ENCODE measurements around the gene PERCC1. TPM values are rescaled to one million over a fixed set of nuclear protein-coding genes. Genes with fewer than 3 reads are reported as not detected.
"Not testable (repeated sequence)": the region's sequence is repeated elsewhere in the genome, so short reads cannot be mapped to it uniquely, and the experiment has no call there.

Gene PERCC1
- total RNA-seq, 2 experiments from 2014 or later = 0.30 TPM; not detected in 1

GRCh38 chr16:1438229-1439057, 7.6 kb downstream of the PERCC1 start:
- no peak for TF ChIP-seq CTCF (IDR thresholded peaks at IDR 0.05)
- Histone ChIP-seq H3K4me1 (ENCODE audit: insufficient read depth, low read length) (no peaks in the 10 kb centered on the region), H3K9me3 (ENCODE audit: control insufficient read depth in 1 of 2, insufficient read depth in 1 of 2, low read length in 2 of 2) (no peaks in the 10 kb centered on the region), H3K36me3 (ENCODE audit: insufficient read depth, low read length) (no peaks in the 10 kb centered on the region), H3K4me3 (ENCODE audit: low read length) (no peak overlapping the region), H3K27me3 (ENCODE audit: control insufficient read depth in 1 of 2, insufficient read depth in 2 of 2, low read length in 2 of 2) (peaks cover 0 to 1% of the 10 kb centered on the region in 2 experiments), H3K27ac (ENCODE audit: low read depth in 1 of 2, low read length in 2 of 2) (no peak overlapping the region)
- POLR2A ChIA-PET = no interaction called here
- intact Hi-C loops (cut with DNase I, micrococcal nuclease) = no loop called here
- Mint-ChIP-seq H3K27me3 (no peaks in the 10 kb centered on the region), H3K4me3 (no peak overlapping the region), H3K36me3 (ENCODE audit: low read depth) (no peaks in the 10 kb centered on the region), H3K27ac (no peak overlapping the region), H3K9me3 (no peaks in the 10 kb centered on the region), H3K4me1 (ENCODE audit: low read depth) (no peaks in the 10 kb centered on the region)
- CTCF ChIA-PET = no interaction called here
- DNase-seq = no peak
- ATAC-seq (ENCODE audit: poor library complexity) = no peak

- no peak overlapping the region for H3K27ac Mint-ChIP-seq
- Histone ChIP-seq H3K27ac (ENCODE audit: low read depth in 1 of 2, low read length in 2 of 2) (no peak overlapping the region), H3K27me3 (ENCODE audit: control insufficient read depth in 1 of 2, insufficient read depth in 2 of 2, low read length in 2 of 2) (no peaks in the 10 kb centered on the region), H3K4me3 (ENCODE audit: low read length) (no peak overlapping the region), H3K9me3 (ENCODE audit: control insufficient read depth in 1 of 2, insufficient read depth in 1 of 2, low read length in 2 of 2) (no peaks in the 10 kb centered on the region), H3K36me3 (ENCODE audit: insufficient read depth, low read length) (no peaks in the 10 kb centered on the region), H3K4me1 (ENCODE audit: insufficient read depth, low read length) (no peaks in the 10 kb centered on the region)
- H3K27me3 Mint-ChIP-seq = no peaks in the 10 kb centered on the region
- H3K9me3 Mint-ChIP-seq = no peaks in the 10 kb centered on the region
- ChIA-PET POLR2A (no interaction called here), CTCF (no interaction called here)
- no peaks in the 10 kb centered on the region for H3K4me1 Mint-ChIP-seq (ENCODE audit: low read depth)
- intact Hi-C loops (cut with DNase I, micrococcal nuclease) = no loop called here
- H3K4me3 Mint-ChIP-seq = no peak overlapping the region
- ATAC-seq (ENCODE audit: poor library complexity) (no peak), DNase-seq (no peak)
- H3K36me3 Mint-ChIP-seq (ENCODE audit: low read depth) = no peaks in the 10 kb centered on the region
- TF ChIP-seq CTCF (IDR thresholded peaks at IDR 0.05) = no peak
Measured at GRCh38 chr16:1439058-1439698, 8.3 kb downstream of the PERCC1 start.

DNA sequence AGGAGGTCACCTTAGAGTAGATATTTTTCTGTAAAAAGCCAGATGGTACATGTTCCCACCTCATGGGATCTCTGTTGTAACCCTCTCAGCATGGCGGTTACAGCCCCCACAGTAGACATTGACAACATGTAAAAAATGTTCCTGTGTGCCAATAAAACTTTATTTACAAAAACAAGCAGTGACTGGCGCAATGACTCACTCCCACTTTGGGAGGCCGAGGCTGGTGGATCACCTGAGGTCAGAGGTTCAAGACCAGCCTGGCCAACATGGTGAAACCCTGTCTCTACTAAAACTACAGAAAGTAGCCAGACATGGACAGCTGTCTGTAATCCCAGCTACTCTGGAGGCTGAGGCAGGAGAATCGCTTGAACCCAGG, 8.8 kb downstream of the PERCC1 start:
- intact Hi-C loops (cut with DNase I, micrococcal nuclease); CTCF ChIA-PET; H3K4me3 ChIP-seq (ENCODE audit: low read length); H3K9me3 ChIP-seq (ENCODE audit: control insufficient read depth in 1 of 2, insufficient read depth in 1 of 2, low read length in 2 of 2); H3K27ac ChIP-seq (ENCODE audit: low read depth in 1 of 2, low read length in 2 of 2); H3K4me3 Mint-ChIP-seq; H3K4me1 Mint-ChIP-seq (ENCODE audit: low read depth); H3K36me3 ChIP-seq (ENCODE audit: insufficient read depth, low read length); H3K27ac Mint-ChIP-seq; DNase-seq; H3K27me3 ChIP-seq (ENCODE audit: control insufficient read depth in 1 of 2, insufficient read depth in 2 of 2, low read length in 2 of 2); POLR2A ChIA-PET; H3K4me1 ChIP-seq (ENCODE audit: insufficient read depth, low read length); H3K27me3 Mint-ChIP-seq; ATAC-seq (ENCODE audit: poor library complexity); H3K9me3 Mint-ChIP-seq; H3K36me3 Mint-ChIP-seq (ENCODE audit: low read depth): not testable (repeated sequence)
